Esophagus muscularis mucosa (tissue), 4 donors: ENCODE measurements around the gene EIF4G1. TPM values are rescaled to one million over a fixed set of nuclear protein-coding genes. Genes with fewer than 3 reads are reported as not detected.
"Not testable (repeated sequence)": the region's sequence is repeated elsewhere in the genome, so short reads cannot be mapped to it uniquely, and the experiment has no call there.

Experiments
- DNase-seq: peaks from one replicate; pipeline ENCODE4 v3.0.0-alpha.2; 2017; ENCODE audit errors: extremely low spot score
- H3K27ac ChIP-seq, 4 donors: fragments of 200-600 bp; sonication (generic); replicated peaks in 1 of 4; 1 replicate in 3 of 4; 2 replicates in 1 of 4; pipeline ENCODE4 v1.5.1; 2016 to 2019; ENCODE audit warnings: mild to moderate bottlenecking in 1 of 4
- H3K27me3 ChIP-seq, 4 donors: fragments of 200-600 bp; sonication (generic); one replicate each; pipeline versions ENCODE4 v1.5.1 to v1.6.0; 2016 to 2019
- H3K36me3 ChIP-seq, 4 donors: fragments of 200-600 bp; sonication (generic); one replicate each; pipeline ENCODE4 v1.5.1; 2016 to 2019
- H3K4me1 ChIP-seq, 4 donors: fragments of 200-600 bp; sonication (generic); one replicate each; pipeline ENCODE4 v1.5.1; 2016 to 2019
- H3K4me3 ChIP-seq, 4 donors: fragments of 200-600 bp; sonication (generic); 1 replicate in 2 of 4; 2 replicates in 2 of 4; pipeline ENCODE4 v1.5.1; 2016 to 2019; ENCODE audit warnings: mild to moderate bottlenecking in 4 of 4, moderate library complexity in 1 of 4
- H3K9me3 ChIP-seq, 4 donors: fragments of 200-600 bp; sonication (generic); 1 replicate in 3 of 4; 2 replicates in 1 of 4; pipeline ENCODE4 v1.5.1; 2016 to 2019
- CTCF ChIP-seq, 3 experiments: fragments of 200-600 bp in 2 of 3; fragments of 450-650 bp in 1 of 3; sonication (generic) in 2 of 3; IDR thresholded peaks; one replicate each; pipeline ENCODE4 v1.5.1; 2017 to 2019; ENCODE audit warnings: antibody characterized with exemption in 3 of 3, mild to moderate bottlenecking in 2 of 3, moderate library complexity in 1 of 3
- EP300 ChIP-seq: sonication (generic); formaldehyde crosslinking; IDR thresholded peaks from one replicate; pipeline ENCODE4 v1.6.1; 2017; ENCODE audit warnings: antibody characterized with exemption
- POLR2A ChIP-seq: fragments of 450-650 bp; IDR thresholded peaks from one replicate; pipeline ENCODE4 v1.6.1; 2017; ENCODE audit warnings: antibody characterized with exemption, moderate library complexity, mild to moderate bottlenecking, low read depth
- POLR2AphosphoS5 ChIP-seq, 2 donors: sonication (generic); formaldehyde crosslinking; IDR thresholded peaks; one replicate each; pipeline ENCODE4 v1.6.1; 2017; ENCODE audit warnings: antibody characterized with exemption in 2 of 2
- WGBS: methylation state at CpG from one replicate; pipeline ENCODE4 v1.1.5; 2018; 5-methylcytosine and 5-hydroxymethylcytosine counted together
- intact Hi-C: fragments of 100-400 bp; cut with DNase I; formaldehyde crosslinking; loops from one replicate; pipeline ENCODE4 v1.15.1; 2023
- total RNA-seq, 4 donors: library from RNA; depleted of rRNA; stranded (reverse); fragments of >200 nt; gene quantifications; one replicate each; pipeline versions ENCODE4 v1.1.0 to v1.2.1, GENCODE V29; 2016

EIF4G1 gene
- 100 to 1,000 TPM; 291 to 418 (median 360) TPM for total RNA-seq

GRCh38 chr3:184314363-184314699 is at the start of gene EIF4G1:
Gene EIF4G1, plus strand, starts transcription at chr3:184314606. Its CDS starts 1,191 bp downstream, at chr3:184315797.
- DNase-seq: peak; percentile 99

GRCh38 chr3:184267249-184267648 is 47.2 kb upstream of the EIF4G1 start:
- H3K36me3 ChIP-seq, DNase-seq, H3K4me3 ChIP-seq, H3K4me1 ChIP-seq, H3K27ac ChIP-seq, intact Hi-C loops, H3K9me3 ChIP-seq: not testable (repeated sequence)
- H3K27me3 ChIP-seq: peaks cover 0 to 63% (median 15%) of the 10 kb centered on the region in 4 donors
- WGBS: 100% methylated on average over 1 of the region's 1 CpG

More at GRCh38 chr3:184314363-184314699, at the start of gene EIF4G1:
- Histone ChIP-seq H3K4me3 (peak within 1 kb of the TSS; percentile 81 to 91 (median 88)), H3K27me3 (no peaks in the 10 kb centered on the region), H3K9me3 (no peaks in the 10 kb centered on the region), H3K27ac (peak within 1 kb of the TSS; percentile 97 to 100 (median 98)), H3K36me3 (peaks cover 4 to 36% (median 23%) of the 10 kb centered on the region in 4 donors), H3K4me1 (peaks cover 39 to 46% (median 44%) of the 10 kb centered on the region in 4 donors)
- TF ChIP-seq POLR2AphosphoS5 (IDR thresholded peaks at IDR 0.05) (peak; percentile 84 to 89), CTCF (IDR thresholded peaks at IDR 0.05) (no peak)
- 0% methylated on average over 18 of the region's 40 CpGs for WGBS
- intact Hi-C loops: no loop called here

- no peaks in the 10 kb centered on the region for H3K36me3 ChIP-seq
- TF ChIP-seq POLR2AphosphoS5 (IDR thresholded peaks at IDR 0.05) (no peak), CTCF (IDR thresholded peaks at IDR 0.05) (no peak)
- no peak for DNase-seq
- peaks cover 0 to 60% (median 16%) of the 10 kb centered on the region in 4 donors for H3K27me3 ChIP-seq
- no peak overlapping the region for H3K27ac ChIP-seq
- H3K9me3 ChIP-seq: no peaks in the 10 kb centered on the region
- no peak overlapping the region for H3K4me3 ChIP-seq
- peaks cover 0 to 10% (median 7%) of the 10 kb centered on the region in 4 donors for H3K4me1 ChIP-seq
- 55% methylated on average over 1 of the region's 1 CpG for WGBS
- intact Hi-C loops: no loop called here
Measured at GRCh38 chr3:184272269-184272668, 42.1 kb upstream of the EIF4G1 start.

GRCh38 chr3:184275381-184275701 is 39.1 kb upstream of the EIF4G1 start:
- intact Hi-C loops: no loop called here
- Histone ChIP-seq H3K27me3 (peaks cover 0 to 64% (median 16%) of the 10 kb centered on the region in 4 donors), H3K4me1 (peaks cover 0 to 10% (median 7%) of the 10 kb centered on the region in 4 donors), H3K4me3 (no peak overlapping the region), H3K27ac (no peak overlapping the region), H3K9me3 (no peaks in the 10 kb centered on the region), H3K36me3 (no peaks in the 10 kb centered on the region)
- 70% methylated on average over 11 of the region's 12 CpGs for WGBS
- no peak for DNase-seq
- TF ChIP-seq EP300 (no peak), POLR2AphosphoS5 (IDR thresholded peaks at IDR 0.05) (no peak), CTCF (IDR thresholded peaks at IDR 0.05) (no peak), POLR2A (no peak)

- no peak for DNase-seq
- TF ChIP-seq CTCF (IDR thresholded peaks at IDR 0.05) (no peak), POLR2A (no peak), EP300 (no peak), POLR2AphosphoS5 (IDR thresholded peaks at IDR 0.05) (no peak)
- peaks cover 0 to 10% (median 7%) of the 10 kb centered on the region in 4 donors for H3K4me1 ChIP-seq
- 30% methylated on average over 14 of the region's 65 CpGs for WGBS
- intact Hi-C loops: no loop called here
- peaks cover 0 to 55% (median 16%) of the 10 kb centered on the region in 4 donors for H3K27me3 ChIP-seq
- no peaks in the 10 kb centered on the region for H3K36me3 ChIP-seq
- H3K9me3 ChIP-seq: no peaks in the 10 kb centered on the region
- H3K27ac ChIP-seq: no peak within 1 kb of the TSS
- peak within 1 kb of the TSS in 2 of 4 donors; percentile 16 to 42 for H3K4me3 ChIP-seq
Measured at GRCh38 chr3:184275961-184276910, 38.2 kb upstream of the EIF4G1 start, which contains the start of gene ECE2. Gene ECE2, plus strand, starts transcription at chr3:184276022. Its CDS starts 132 bp downstream, at chr3:184276154.
